Activated T-cell treated with anti-CD3 and anti-CD28 coated beads, Interleukin-2, amount 50 U/mL, for 72 hours (primary cell): ENCODE data around the gene TBCD. TPM values are rescaled to one million over a fixed set of nuclear protein-coding genes. Genes with fewer than 3 reads are reported as not detected.
"Not testable (repeated sequence)": the region's sequence is repeated elsewhere in the genome, so short reads cannot be mapped to it uniquely, and the experiment has no call there.

Experiments used
- ATAC-seq, 2 donors: fragments of 150-1000 bp; cut with Tn5 transposase; replicated peaks in 1 of 2; 2 replicates each; pipeline ENCODE4 v1.10.0; 2021; ENCODE audit warnings: moderate library complexity in 2 of 2, mild to moderate bottlenecking in 1 of 2
- DNase-seq, 2 donors: peaks; one replicate each; pipeline ENCODE4 v3.0.0; 2021 to 2022; ENCODE audit warnings: mixed read lengths in 1 of 2
- H3K27ac Mint-ChIP-seq: one replicate; pipeline ENCODE4 v1.8.0; 2022; ENCODE audit warnings: mild to moderate bottlenecking, moderate library complexity, mixed read lengths
- H3K27me3 Mint-ChIP-seq: one replicate; pipeline ENCODE4 v1.8.0; 2022; ENCODE audit warnings: low read depth, mixed read lengths
- H3K36me3 Mint-ChIP-seq, 2 donors: one replicate each; pipeline ENCODE4 v1.8.0; 2022; ENCODE audit warnings: mixed read lengths in 2 of 2, mild to moderate bottlenecking in 1 of 2; ENCODE audit not compliant: insufficient read depth in 2 of 2
- H3K4me1 Mint-ChIP-seq: one replicate; pipeline ENCODE4 v1.8.0; 2022; ENCODE audit warnings: low read depth, mixed read lengths
- H3K4me3 Mint-ChIP-seq, 2 donors: one replicate each; pipeline ENCODE4 v1.8.0; 2022; ENCODE audit warnings: mild to moderate bottlenecking in 2 of 2, mixed read lengths in 2 of 2, moderate library complexity in 2 of 2
- H3K9me3 Mint-ChIP-seq, 2 donors: one replicate each; pipeline ENCODE4 v1.8.0; 2022; ENCODE audit warnings: mixed read lengths in 2 of 2
- total RNA-seq, 2 donors: library from RNA; stranded (reverse); gene quantifications; one replicate each; pipeline ENCODE4 v1.2.3, GENCODE V29; 2022

The TBCD gene
- total RNA-seq, 2 donors from 2014 or later: 112 to 134 TPM

DNA sequence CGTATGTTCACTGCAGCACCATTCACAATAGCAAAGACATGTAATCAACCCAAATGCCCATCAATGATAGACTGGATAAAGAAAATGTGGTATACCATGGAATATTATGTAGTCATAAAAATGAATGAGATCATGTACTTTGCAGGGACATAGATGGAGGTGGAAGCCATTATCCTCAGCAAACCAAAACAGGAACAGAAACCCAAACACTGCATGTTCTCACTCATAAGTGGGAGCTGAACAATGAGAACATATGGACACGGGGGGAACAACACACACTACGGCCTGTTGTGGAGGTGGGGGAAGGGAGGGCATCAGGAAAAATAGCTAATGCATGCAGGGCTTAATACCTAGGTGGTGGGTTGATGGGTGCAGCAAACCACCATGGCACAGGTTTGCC is 237.2 kb downstream of the TBCD start:
- Mint-ChIP-seq H3K36me3 (peaks cover 11 to 13% of the 10 kb centered on the region in 2 donors), H3K4me1 (peaks cover 21% of the 10 kb centered on the region)
- H3K9me3 Mint-ChIP-seq, H3K27ac Mint-ChIP-seq, ATAC-seq, DNase-seq, H3K27me3 Mint-ChIP-seq, H3K4me3 Mint-ChIP-seq: not testable (repeated sequence)

DNA sequence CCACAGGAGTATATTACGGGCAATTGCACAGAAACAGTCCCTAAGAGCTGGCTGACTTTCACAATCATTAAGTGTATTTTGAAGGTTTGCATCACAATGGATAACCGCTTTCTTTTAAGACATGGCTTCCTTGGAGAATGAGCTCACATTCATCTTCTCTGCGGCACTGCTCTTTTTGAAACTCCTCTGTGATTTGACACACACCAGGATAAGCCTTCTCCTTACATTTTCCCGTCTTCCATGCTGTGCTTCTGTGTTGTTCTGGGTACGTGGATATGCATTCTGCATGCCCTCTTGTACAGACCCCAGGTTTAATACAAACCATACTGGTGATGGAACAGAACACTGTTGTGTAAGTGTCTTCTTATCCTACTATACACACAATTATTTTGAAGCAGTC is 238.0 kb downstream of the TBCD start:
- Mint-ChIP-seq H3K36me3 (peaks cover 11 to 13% of the 10 kb centered on the region in 2 donors), H3K27me3 (no peaks in the 10 kb centered on the region), H3K4me3 (no peak overlapping the region), H3K9me3 (peaks cover 0 to 8% of the 10 kb centered on the region in 2 donors), H3K4me1 (peaks cover 21% of the 10 kb centered on the region), H3K27ac (no peak overlapping the region)
- DNase-seq: no peak
- ATAC-seq: no peak

DNA sequence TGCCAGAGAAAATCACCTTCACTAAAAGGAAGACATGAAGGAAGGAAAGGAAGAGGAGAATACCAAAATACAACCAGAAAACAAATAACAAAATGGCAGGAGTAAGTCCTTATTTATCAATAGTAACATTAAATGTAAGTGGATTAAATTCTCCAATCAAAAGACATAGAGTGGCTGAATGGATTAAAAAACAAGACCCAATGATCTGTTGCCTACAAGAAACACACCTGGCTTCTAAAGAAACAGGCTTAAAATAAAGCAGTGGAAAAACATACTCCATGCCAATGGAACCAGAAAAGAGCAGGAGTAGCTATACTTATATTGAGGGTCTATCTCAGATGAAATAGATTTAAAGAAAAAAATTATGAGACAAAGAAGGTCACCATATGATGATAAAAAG is 241.1 kb downstream of the TBCD start:
- ATAC-seq: no peak
- Mint-ChIP-seq H3K36me3 (peaks cover 9 to 15% of the 10 kb centered on the region in 2 donors), H3K4me1 (no peaks in the 10 kb centered on the region), H3K4me3 (no peak overlapping the region), H3K27ac (no peak overlapping the region), H3K27me3 (no peaks in the 10 kb centered on the region), H3K9me3 (peaks cover 0 to 8% of the 10 kb centered on the region in 2 donors)
- DNase-seq: no peak

Other genes with a start within 250 kb of the TBCD start
- 10 to 100 TPM; 59.9 to 61.0 TPM for gene FOXK2, start 232.3 kb upstream of the TBCD start, total RNA-seq
- gene WDR45B, start 103.6 kb upstream of the TBCD start, total RNA-seq: 10 to 100 TPM; 51.1 to 52.3 TPM
- gene RAB40B, start 53.4 kb upstream of the TBCD start, total RNA-seq: 1 to 10 TPM; 2.5 to 3.1 TPM
- gene FN3KRP, start 35.4 kb upstream of the TBCD start, total RNA-seq: 10 to 100 TPM; 39.6 to 47.8 TPM
- gene FN3K, start 16.4 kb upstream of the TBCD start, total RNA-seq: 1 to 10 TPM; 3.5 to 4.3 TPM
- not detected for gene ZNF750, start 88.0 kb downstream of the TBCD start, total RNA-seq